Measurements from ENCODE around the gene LENG8. TPM values are rescaled to one million over a fixed set of nuclear protein-coding genes. Genes with fewer than 3 reads are reported as not detected.
A peak's percentile ranks its signal among the peaks of the same experiment; 100 is the strongest.

LENG8 gene
- total RNA-seq, 2 experiments from 2014 or later: 165 to 170 TPM

- ChIA-PET CTCF (no interaction called here), POLR2A (interaction anchor here (1.6 to 3.3 kb wide), 3 partner anchors 8 to 258 kb away, joined by 8 to 38 read pairs (median 15); partner anchors contain the start of gene LENG8)
- ATAC-seq (no peak), DNase-seq (no peak)
- peaks cover 38% of the 10 kb centered on the region for H3K36me3 Mint-ChIP-seq (ENCODE audit: low read depth)
- peak overlapping the region; percentile 83 for H3K27ac Mint-ChIP-seq
- intact Hi-C loops (cut with micrococcal nuclease): no loop called here
- no peak for TF ChIP-seq CTCF (IDR thresholded peaks at IDR 0.05)
- H3K9me3 Mint-ChIP-seq: no peaks in the 10 kb centered on the region
- no peaks in the 10 kb centered on the region for H3K27me3 Mint-ChIP-seq
- peak overlapping the region; percentile 82 for H3K4me3 Mint-ChIP-seq
- peaks cover 28% of the 10 kb centered on the region for H3K4me1 Mint-ChIP-seq (ENCODE audit: low read depth)
Measured at GRCh38 chr19:54461613-54462012, 12.6 kb downstream of the LENG8 start.

- CTCF ChIA-PET: interaction anchor here (1.2 kb wide), 1 partner anchor 14 kb away, joined by 3 read pairs; the partner anchor contains the start of gene LENG8
- peak overlapping the region; percentile 83 for H3K27ac Mint-ChIP-seq
Measured at GRCh38 chr19:54462047-54462654, 13.2 kb downstream of the LENG8 start.

GRCh38 chr19:54462655-54463530, 13.9 kb downstream of the LENG8 start:
- Mint-ChIP-seq H3K27ac (peak overlapping the region; percentile 88), H3K4me1 (ENCODE audit: low read depth) (peaks cover 28% of the 10 kb centered on the region), H3K36me3 (ENCODE audit: low read depth) (peaks cover 30% of the 10 kb centered on the region), H3K9me3 (no peaks in the 10 kb centered on the region), H3K4me3 (peak overlapping the region; percentile 82), H3K27me3 (no peaks in the 10 kb centered on the region)
- DNase-seq (peak; percentile 73), ATAC-seq (peak; percentile 8)
- intact Hi-C loops (cut with micrococcal nuclease): no loop called here
- ChIA-PET POLR2A (interaction anchor here (0.6 to 3.3 kb wide), 7 partner anchors 9 to 262 kb away, joined by 4 to 38 read pairs (median 4); partner anchors contain the start of genes LENG8 and RPS9), CTCF (interaction anchor here (1.2 kb wide), 1 partner anchor 14 kb away, joined by 3 read pairs; the partner anchor contains the start of gene LENG8)
- TF ChIP-seq CTCF (IDR thresholded peaks at IDR 0.05): peak; percentile 17

More at GRCh38 chr19:54462047-54462654, 13.2 kb downstream of the LENG8 start:
- Mint-ChIP-seq H3K36me3 (ENCODE audit: low read depth) (peaks cover 36% of the 10 kb centered on the region), H3K4me3 (peak overlapping the region; percentile 82), H3K27me3 (no peaks in the 10 kb centered on the region), H3K9me3 (no peaks in the 10 kb centered on the region), H3K4me1 (ENCODE audit: low read depth) (peaks cover 28% of the 10 kb centered on the region)
- DNase-seq (no peak), ATAC-seq (no peak)
- intact Hi-C loops (cut with micrococcal nuclease): no loop called here
- no peak for TF ChIP-seq CTCF (IDR thresholded peaks at IDR 0.05)
- POLR2A ChIA-PET: interaction anchor here (0.6 to 3.3 kb wide), 5 partner anchors 9 to 261 kb away, joined by 4 to 38 read pairs (median 8); partner anchors contain the start of genes LENG8 and RPS9

- peaks cover under 1% of the 10 kb centered on the region for H3K27me3 Mint-ChIP-seq
- CTCF ChIA-PET: no interaction called here
- POLR2A ChIA-PET: interaction anchor here (0.8 to 3.3 kb wide), 4 partner anchors 9 to 263 kb away, joined by 4 to 38 read pairs (median 4); partner anchors contain the start of genes LENG8 and RPS9
- peaks cover 23% of the 10 kb centered on the region for H3K36me3 Mint-ChIP-seq (ENCODE audit: low read depth)
- H3K9me3 Mint-ChIP-seq: no peaks in the 10 kb centered on the region
- peak; percentile 100 for DNase-seq
- TF ChIP-seq CTCF (IDR thresholded peaks at IDR 0.05): no peak
- H3K4me1 Mint-ChIP-seq (ENCODE audit: low read depth): peaks cover 26% of the 10 kb centered on the region
- ATAC-seq: peak; percentile 73
- peak within 1 kb of the TSS; percentile 88 for H3K27ac Mint-ChIP-seq
- peak within 1 kb of the TSS; percentile 82 for H3K4me3 Mint-ChIP-seq
- intact Hi-C loops (cut with micrococcal nuclease): no loop called here
Measured at GRCh38 chr19:54463531-54464043, 14.6 kb downstream of the LENG8 start, which contains the start of gene LENG9. Gene LENG9, minus strand, starts transcription at chr19:54463778. Its CDS starts 252 bp downstream, at chr19:54463526.

Measured in activated CD8-positive, alpha-beta T cell treated with anti-CD3 and anti-CD28 coated beads for 36 hours (primary cell).